Choroid plexus epithelial cell (primary cell): ENCODE data around the gene STAC.

ENCODE experiments used
- DNase-seq: peaks from one replicate; pipeline ENCODE4 v3.0.0-alpha.2; 2010; ENCODE audit warnings: low read depth
- H3K4me3 ChIP-seq: 2 replicates; pipeline ENCODE4 v1.5.1; 2011; ENCODE audit warnings: low read depth, mild to moderate bottlenecking, control low read depth, low read length, moderate library complexity
- TF ChIP-seq, protein P1 (sequence below): conservative IDR thresholded peaks from 2 replicates; pipeline ENCODE4 v1.5.1; 2011; ENCODE audit warnings: low read depth, mild to moderate bottlenecking, control low read depth, inconsistent platforms, low read length, moderate library complexity

The STAC gene

DNA sequence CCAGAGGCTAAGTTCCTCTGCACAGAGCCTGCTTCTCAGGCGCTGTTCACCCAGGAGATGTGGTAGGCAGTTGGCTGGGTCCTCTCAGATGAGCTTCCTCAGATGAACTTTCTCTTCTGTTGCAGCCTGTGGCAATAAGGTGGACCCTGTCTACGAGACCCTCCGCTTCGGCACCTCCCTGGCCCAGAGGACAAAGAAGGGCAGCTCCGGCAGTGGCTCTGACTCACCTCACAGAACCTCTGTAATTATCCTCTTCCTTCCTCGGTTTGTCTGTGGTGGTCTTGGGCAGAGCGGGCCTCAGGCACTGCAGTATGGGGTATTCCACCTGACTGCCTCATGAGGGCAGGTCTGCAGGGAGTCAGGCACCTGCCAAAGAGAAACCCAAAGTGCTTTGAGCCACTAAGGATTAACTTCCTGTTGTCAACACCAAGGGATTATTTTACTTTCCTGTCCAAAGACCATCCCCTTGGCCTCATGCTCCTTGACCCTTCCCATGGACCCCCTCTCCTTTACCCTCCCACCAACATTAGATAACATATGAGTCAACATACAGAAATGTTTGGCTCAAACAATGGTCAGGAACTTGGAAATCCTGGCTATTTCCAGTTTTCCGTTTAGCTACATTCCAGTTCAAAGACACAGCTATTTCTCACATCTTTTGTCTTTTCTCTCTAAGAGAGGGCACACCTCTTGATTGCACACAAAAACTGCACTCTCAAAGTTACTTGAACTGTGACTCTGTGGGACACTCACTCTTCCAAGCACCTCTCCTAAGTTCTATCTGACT lies 105.9 kb downstream of the STAC start:
- DNase-seq: no peak
- TF ChIP-seq, protein P1, sequence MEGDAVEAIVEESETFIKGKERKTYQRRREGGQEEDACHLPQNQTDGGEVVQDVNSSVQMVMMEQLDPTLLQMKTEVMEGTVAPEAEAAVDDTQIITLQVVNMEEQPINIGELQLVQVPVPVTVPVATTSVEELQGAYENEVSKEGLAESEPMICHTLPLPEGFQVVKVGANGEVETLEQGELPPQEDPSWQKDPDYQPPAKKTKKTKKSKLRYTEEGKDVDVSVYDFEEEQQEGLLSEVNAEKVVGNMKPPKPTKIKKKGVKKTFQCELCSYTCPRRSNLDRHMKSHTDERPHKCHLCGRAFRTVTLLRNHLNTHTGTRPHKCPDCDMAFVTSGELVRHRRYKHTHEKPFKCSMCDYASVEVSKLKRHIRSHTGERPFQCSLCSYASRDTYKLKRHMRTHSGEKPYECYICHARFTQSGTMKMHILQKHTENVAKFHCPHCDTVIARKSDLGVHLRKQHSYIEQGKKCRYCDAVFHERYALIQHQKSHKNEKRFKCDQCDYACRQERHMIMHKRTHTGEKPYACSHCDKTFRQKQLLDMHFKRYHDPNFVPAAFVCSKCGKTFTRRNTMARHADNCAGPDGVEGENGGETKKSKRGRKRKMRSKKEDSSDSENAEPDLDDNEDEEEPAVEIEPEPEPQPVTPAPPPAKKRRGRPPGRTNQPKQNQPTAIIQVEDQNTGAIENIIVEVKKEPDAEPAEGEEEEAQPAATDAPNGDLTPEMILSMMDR: no peak
- H3K4me3 ChIP-seq: no peak overlapping the region

DNA sequence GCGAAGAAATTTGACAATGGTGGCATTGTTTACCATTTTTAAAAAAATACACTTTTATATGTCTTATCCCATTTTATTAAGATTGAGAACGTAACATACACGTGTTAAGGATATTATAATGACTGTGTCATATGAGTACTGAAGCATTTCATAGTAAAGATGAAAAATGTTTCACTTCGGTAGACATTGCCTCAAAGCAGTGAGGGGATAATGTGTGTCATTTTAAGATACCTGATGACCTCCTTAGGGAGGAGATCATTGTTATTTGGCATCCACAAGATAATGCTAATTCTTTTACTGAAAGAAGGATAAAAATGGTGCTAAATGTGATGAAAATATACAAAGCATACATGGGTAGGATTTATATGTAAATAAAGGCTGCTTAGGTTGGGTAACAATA lies 107.3 kb downstream of the STAC start:
- H3K4me3 ChIP-seq: no peak overlapping the region
- TF ChIP-seq, protein P1: no peak
- DNase-seq: no peak

DNA sequence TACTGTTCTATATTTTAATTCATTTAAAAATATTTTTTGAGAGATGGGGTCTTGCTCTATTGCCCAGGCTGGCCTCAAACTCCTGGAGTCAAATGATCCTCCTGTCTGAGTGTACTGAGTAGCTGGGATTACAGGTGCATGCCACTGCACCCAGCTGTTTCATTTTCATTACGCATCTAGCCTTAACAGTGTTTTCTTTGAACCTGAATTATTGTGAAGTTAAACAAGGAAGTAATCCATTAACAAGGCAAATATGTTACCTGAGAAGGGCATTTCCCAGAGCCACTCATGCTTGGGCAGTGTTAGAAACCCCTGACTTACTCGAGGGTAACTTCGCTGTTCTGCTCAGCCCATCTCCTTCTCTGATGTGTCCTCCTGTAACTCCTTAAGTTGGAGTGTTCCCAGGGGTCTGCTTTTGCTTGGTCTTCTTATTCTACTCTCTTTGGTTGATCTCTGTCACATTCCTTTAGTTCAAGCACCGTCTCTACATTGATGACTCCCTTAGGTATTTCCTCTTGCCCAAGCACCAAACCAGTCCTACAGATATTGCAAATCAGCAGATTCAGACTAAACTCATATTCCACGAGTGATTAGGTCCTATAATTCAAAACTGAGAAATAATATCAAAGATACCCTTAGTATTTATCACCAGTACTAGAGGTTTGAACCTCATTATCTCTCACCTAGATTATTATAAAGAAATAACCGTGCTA lies 107.9 kb downstream of the STAC start:
- H3K4me3 ChIP-seq: no peak overlapping the region
- TF ChIP-seq, protein P1: no peak
- DNase-seq: peak; percentile 17

DNA sequence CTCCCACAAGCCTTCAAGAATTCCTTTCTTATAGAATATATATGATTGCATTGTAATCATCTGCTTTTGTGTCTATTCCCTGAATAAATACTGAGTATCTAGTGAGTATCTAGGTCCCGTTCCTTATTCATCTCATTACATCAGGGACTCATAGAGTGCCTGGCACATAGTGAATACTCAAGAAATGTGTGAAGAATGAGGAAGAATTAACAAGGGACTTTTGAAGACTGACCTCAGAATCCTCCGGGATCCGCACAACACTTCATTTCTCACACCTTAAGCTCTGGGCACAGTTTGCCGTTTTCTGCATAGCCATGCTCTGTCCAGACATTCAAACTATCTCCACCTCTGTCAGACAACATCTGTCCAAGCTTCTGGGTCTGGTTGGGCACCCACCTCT lies 108.8 kb downstream of the STAC start:
- DNase-seq: no peak
- TF ChIP-seq, protein P1: no peak
- H3K4me3 ChIP-seq: no peak overlapping the region

DNA sequence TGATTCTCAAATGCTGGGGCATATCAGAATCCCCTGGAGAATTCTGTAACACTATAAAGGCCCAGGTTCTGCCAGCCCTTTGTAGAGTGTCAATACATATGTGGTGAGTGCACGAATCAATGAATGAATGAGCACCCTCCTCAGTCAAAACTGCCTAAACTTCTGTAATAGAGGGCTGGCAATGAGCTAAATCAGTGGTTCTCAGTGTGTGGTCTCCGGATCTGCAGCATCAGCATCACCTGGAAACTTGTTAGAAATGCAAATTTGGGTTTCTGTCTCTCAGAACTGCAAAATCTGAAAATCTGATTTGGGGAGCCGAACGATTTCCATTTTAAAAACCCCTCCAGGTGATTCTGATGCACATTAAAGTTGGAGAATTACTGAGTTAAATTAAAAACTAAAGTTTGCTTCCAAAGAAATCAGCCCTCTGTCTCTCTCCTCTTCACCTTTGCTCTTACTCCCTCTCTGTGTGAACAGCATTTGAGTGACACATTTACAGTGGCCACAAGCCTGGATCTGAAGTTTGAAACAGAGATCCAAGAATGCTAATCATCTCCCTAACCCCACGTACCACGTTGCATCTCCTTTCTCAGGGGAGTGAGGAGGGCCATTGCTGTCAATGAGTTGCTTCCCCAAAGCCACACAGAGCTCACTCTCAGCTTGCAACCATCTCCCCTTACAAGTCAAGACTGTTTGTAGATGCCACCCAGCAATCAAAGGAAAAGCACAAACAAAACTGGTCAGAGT lies 109.5 kb downstream of the STAC start:
- no peak for DNase-seq
- no peak overlapping the region for H3K4me3 ChIP-seq
- TF ChIP-seq, protein P1: no peak

DNA sequence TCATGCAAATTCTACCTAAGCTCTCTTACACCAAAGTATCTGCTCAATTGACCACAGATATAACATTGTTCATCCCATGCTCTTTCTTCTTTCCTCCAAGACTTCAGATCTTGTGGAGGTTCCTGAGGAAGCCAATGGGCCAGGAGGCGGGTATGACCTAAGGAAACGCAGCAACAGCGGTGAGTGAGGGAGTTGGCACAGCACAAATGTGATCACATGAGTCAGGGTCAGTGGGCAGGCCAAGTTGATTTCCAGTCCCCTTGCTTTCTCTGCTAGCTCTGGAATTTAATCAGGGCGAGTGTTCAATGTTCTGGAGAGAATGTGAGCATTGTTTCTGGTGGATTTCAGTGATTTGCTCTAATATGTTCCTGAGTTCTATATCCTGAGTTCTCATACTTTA lies 112.7 kb downstream of the STAC start:
- no peak overlapping the region for H3K4me3 ChIP-seq
- no peak for DNase-seq
- TF ChIP-seq, protein P1: no peak
